Right kidney (tissue), 1 donor: Measurements from ENCODE around the gene LDLRAD2.
A peak's percentile ranks its signal among the peaks of the same experiment; 100 is the strongest.
"Not testable (repeated sequence)": the region's sequence is repeated elsewhere in the genome, so short reads cannot be mapped to it uniquely, and the experiment has no call there.

Experiments
- DNase-seq: peaks from one replicate; pipeline ENCODE4 v3.0.0-alpha.2; 2016

The LDLRAD2 gene

GRCh38 chr1:21783679-21784603, 28.1 kb upstream of the LDLRAD2 start:
- no peak for DNase-seq

- not testable (repeated sequence) for DNase-seq
These were observed 26.3 kb upstream of the LDLRAD2 start for GRCh38 chr1:21785764-21786163.

- no peak for DNase-seq
These were observed 25.4 kb upstream of the LDLRAD2 start for GRCh38 chr1:21786640-21787039.

- no peak for DNase-seq
These were observed 19.0 kb upstream of the LDLRAD2 start for GRCh38 chr1:21793104-21793503.

GRCh38 chr1:21794656-21795055, 17.4 kb upstream of the LDLRAD2 start:
- DNase-seq = no peak

- no peak for DNase-seq
These were observed 17.0 kb upstream of the LDLRAD2 start for GRCh38 chr1:21795075-21795474.

- no peak for DNase-seq
These were observed 12.3 kb upstream of the LDLRAD2 start for GRCh38 chr1:21799730-21800129.

- no peak for DNase-seq
These were observed 11.0 kb upstream of the LDLRAD2 start for GRCh38 chr1:21801100-21801499.

- no peak for DNase-seq
These were observed 7.5 kb upstream of the LDLRAD2 start for GRCh38 chr1:21804536-21804935.

- no peak for DNase-seq
These were observed 1.5 kb downstream of the LDLRAD2 start for GRCh38 chr1:21813542-21813941.

- DNase-seq = peak; percentile 55
These were observed 2.3 kb downstream of the LDLRAD2 start for GRCh38 chr1:21814241-21814918.

GRCh38 chr1:21814981-21815582, 3.0 kb downstream of the LDLRAD2 start:
- no peak for DNase-seq

GRCh38 chr1:21815724-21816321, 3.8 kb downstream of the LDLRAD2 start:
- no peak for DNase-seq

- no peak for DNase-seq
These were observed 4.7 kb downstream of the LDLRAD2 start for GRCh38 chr1:21816602-21817302.

GRCh38 chr1:21818656-21819055, 6.6 kb downstream of the LDLRAD2 start:
- DNase-seq = no peak

GRCh38 chr1:21820597-21821232, 8.7 kb downstream of the LDLRAD2 start:
- no peak for DNase-seq

GRCh38 chr1:21821385-21822019, 9.4 kb downstream of the LDLRAD2 start:
- DNase-seq = no peak

- no peak for DNase-seq
These were observed 10.3 kb downstream of the LDLRAD2 start for GRCh38 chr1:21822349-21822748.

GRCh38 chr1:21823206-21823979, 11.3 kb downstream of the LDLRAD2 start:
- no peak for DNase-seq

GRCh38 chr1:21823980-21824702, 12.1 kb downstream of the LDLRAD2 start:
- DNase-seq = no peak
